Naive thymus-derived CD4-positive, alpha-beta T cell (primary cell): ENCODE measurements around the gene HOXB7. TPM values are rescaled to one million over a fixed set of nuclear protein-coding genes. Genes with fewer than 3 reads are reported as not detected.

Experiments
- ATAC-seq: fragments of 150-1000 bp; cut with Tn5 transposase; 2 replicates; pipeline ENCODE4 v1.10.0; 2021; ENCODE audit warnings: mild to moderate bottlenecking, moderate library complexity
- CTCF ChIA-PET: fragments of 350-600 bp; sonication (Branson Sonifier 250); formaldehyde crosslinking; loops from one replicate; lab custom pipeline; 2021; ENCODE audit warnings: antibody characterized with exemption; lab: Charles Lee
- POLR2A ChIA-PET: fragments of 350-600 bp; sonication (Branson Sonifier 250); formaldehyde crosslinking; loops from one replicate; lab custom pipeline; 2021; ENCODE audit warnings: antibody characterized with exemption, inconsistent platforms; lab: Charles Lee
- DNase-seq, 9 donors: peaks; one replicate each; pipeline versions ENCODE4 v3.0.0 to v3.0.0-alpha.2; 2020 to 2022; ENCODE audit warnings: mixed read lengths in 1 of 9
- H3K27ac ChIP-seq: one replicate; pipeline ENCODE4 v1.7.0; 2013; ENCODE audit warnings: mild to moderate bottlenecking, low read depth, low read length, moderate library complexity
- H3K27me3 ChIP-seq, 2 donors: one replicate each; pipeline ENCODE4 v1.7.0; 2013; ENCODE audit warnings: low read length in 2 of 2, mild to moderate bottlenecking in 2 of 2, moderate library complexity in 2 of 2; ENCODE audit not compliant: control insufficient read depth in 2 of 2, insufficient read depth in 2 of 2
- H3K36me3 ChIP-seq, 3 experiments: 1 replicate in 2 of 3; 2 replicates in 1 of 3; pipeline ENCODE4 v1.7.0; 2013; ENCODE audit warnings: low read length in 3 of 3, mild to moderate bottlenecking in 3 of 3, moderate library complexity in 1 of 3; ENCODE audit not compliant: insufficient read depth in 3 of 3, control insufficient read depth in 2 of 3
- H3K4me1 ChIP-seq, 2 donors: one replicate each; pipeline ENCODE4 v1.7.0; 2013; ENCODE audit warnings: low read length in 2 of 2, mild to moderate bottlenecking in 2 of 2, moderate library complexity in 1 of 2; ENCODE audit not compliant: control insufficient read depth in 2 of 2, insufficient read depth in 2 of 2
- H3K4me3 ChIP-seq: 2 replicates; pipeline ENCODE4 v1.7.0; 2013; ENCODE audit warnings: mild to moderate bottlenecking, low read length
- H3K9me3 ChIP-seq, 3 experiments: 1 replicate in 2 of 3; 2 replicates in 1 of 3; pipeline ENCODE4 v1.7.0; 2013; ENCODE audit warnings: low read length in 3 of 3; ENCODE audit not compliant: control insufficient read depth in 2 of 3
- H3K27ac Mint-ChIP-seq, 9 donors: one replicate each; pipeline ENCODE4 v1.8.0; 2020 to 2022; ENCODE audit warnings: mixed read lengths in 9 of 9, mild to moderate bottlenecking in 8 of 9, moderate library complexity in 5 of 9, inconsistent platforms in 2 of 9
- H3K27me3 Mint-ChIP-seq, 5 donors: one replicate each; pipeline ENCODE4 v1.8.0; 2021 to 2022; ENCODE audit warnings: mixed read lengths in 5 of 5, mild to moderate bottlenecking in 1 of 5
- H3K36me3 Mint-ChIP-seq, 5 donors: one replicate each; pipeline ENCODE4 v1.8.0; 2020 to 2022; ENCODE audit warnings: mixed read lengths in 5 of 5, mild to moderate bottlenecking in 3 of 5, inconsistent platforms in 1 of 5
- H3K4me1 Mint-ChIP-seq, 7 donors: one replicate each; pipeline ENCODE4 v1.8.0; 2020 to 2022; ENCODE audit warnings: mixed read lengths in 7 of 7, mild to moderate bottlenecking in 3 of 7, inconsistent platforms in 1 of 7
- H3K4me3 Mint-ChIP-seq, 10 donors: one replicate each; pipeline ENCODE4 v1.8.0; 2020 to 2022; ENCODE audit warnings: mild to moderate bottlenecking in 10 of 10, mixed read lengths in 10 of 10, moderate library complexity in 6 of 10, inconsistent platforms in 2 of 10
- H3K9me3 Mint-ChIP-seq, 11 donors: one replicate each; pipeline ENCODE4 v1.8.0; 2020 to 2022; ENCODE audit warnings: mixed read lengths in 11 of 11, mild to moderate bottlenecking in 4 of 11, inconsistent platforms in 1 of 11, moderate library complexity in 1 of 11
- intact Hi-C, 2 donors: fragments of 100-400 bp; cut with micrococcal nuclease; formaldehyde crosslinking; loops; one replicate each; pipeline ENCODE4 v1.15.1; 2023
- polyA plus RNA-seq, 2 donors: library from polyadenylated mRNA; unstranded; fragments of 300-500 nt; fragmentation: Illumina TruSeq; gene quantifications; one replicate each; pipeline ENCODE4 v1.2.3, GENCODE V29; 2021
- total RNA-seq, 6 experiments: library from RNA in 5 of 6; stranded (reverse) in 5 of 6; gene quantifications; 1 replicate in 5 of 6; 2 replicates in 1 of 6; pipeline ENCODE4 v1.2.3 and lab custom pipeline; 2021 to 2026

HOXB7 gene
- total and polyA plus RNA-seq, 7 experiments from 2014 or later: 0.31 TPM; not detected in 6

GRCh38 chr17:48628649-48629410 is 18.0 kb upstream of the HOXB7 start:
- peaks cover 13 to 23% (median 19%) of the 10 kb centered on the region in 7 donors for H3K4me1 Mint-ChIP-seq
- peaks cover 15 to 21% of the 10 kb centered on the region in 2 donors for H3K4me1 ChIP-seq
- DNase-seq: no peak
- peak overlapping the region in 1 of 9 donors; percentile 37 for H3K27ac Mint-ChIP-seq
- peaks cover 75 to 90% (median 77%) of the 10 kb centered on the region in 5 donors for H3K27me3 Mint-ChIP-seq
- H3K27me3 ChIP-seq: peaks cover 37 to 42% of the 10 kb centered on the region in 2 donors
- H3K4me3 ChIP-seq: no peak overlapping the region
- ChIA-PET CTCF (no interaction called here), POLR2A (no interaction called here)
- no peak for ATAC-seq
- H3K9me3 ChIP-seq: no peaks in the 10 kb centered on the region
- no peak overlapping the region for H3K4me3 Mint-ChIP-seq
- intact Hi-C loops: loop anchor here in 1 of 2 donors (5.0 kb wide), 1 partner anchor 118 kb away; no protein-coding TSS in a partner anchor
- peaks cover 0 to 4% (median 1%) of the 10 kb centered on the region in 5 donors for H3K36me3 Mint-ChIP-seq
- no peak overlapping the region for H3K27ac ChIP-seq
- peaks cover 0 to 3% (median 0%) of the 10 kb centered on the region in 11 donors for H3K9me3 Mint-ChIP-seq
- H3K36me3 ChIP-seq: no peaks in the 10 kb centered on the region

- Mint-ChIP-seq H3K27ac (no peak overlapping the region), H3K4me3 (peak overlapping the region in 1 of 10 donors; percentile 26), H3K9me3 (peaks cover 0 to 2% (median 0%) of the 10 kb centered on the region in 11 donors), H3K4me1 (peaks cover 13 to 21% (median 17%) of the 10 kb centered on the region in 7 donors), H3K27me3 (peaks cover 79 to 92% (median 80%) of the 10 kb centered on the region in 5 donors), H3K36me3 (peaks cover 0 to 3% (median 1%) of the 10 kb centered on the region in 5 donors)
- Histone ChIP-seq H3K27me3 (peaks cover 36 to 37% of the 10 kb centered on the region in 2 donors), H3K36me3 (no peaks in the 10 kb centered on the region), H3K4me3 (no peak overlapping the region), H3K27ac (no peak overlapping the region), H3K4me1 (peaks cover 15 to 16% of the 10 kb centered on the region in 2 donors), H3K9me3 (no peaks in the 10 kb centered on the region)
- DNase-seq (no peak), ATAC-seq (no peak)
- CTCF ChIA-PET: no interaction called here
- intact Hi-C loops: loop anchor here in 1 of 2 donors (5.0 kb wide), 1 partner anchor 119 kb away; no protein-coding TSS in a partner anchor
- POLR2A ChIA-PET: no interaction called here
Observed at GRCh38 chr17:48627623-48628521, 17.1 kb upstream of the HOXB7 start.

- Mint-ChIP-seq H3K36me3 (peaks cover 0 to 1% (median 0%) of the 10 kb centered on the region in 5 donors), H3K27me3 (peaks cover 79 to 92% (median 80%) of the 10 kb centered on the region in 5 donors), H3K4me3 (peak overlapping the region; percentile 30 to 90 (median 80)), H3K27ac (peak overlapping the region in 1 of 9 donors; percentile 5), H3K9me3 (peaks cover 0 to 1% (median 0%) of the 10 kb centered on the region in 11 donors), H3K4me1 (peaks cover 13 to 18% (median 14%) of the 10 kb centered on the region in 7 donors)
- Histone ChIP-seq H3K9me3 (no peaks in the 10 kb centered on the region), H3K36me3 (no peaks in the 10 kb centered on the region), H3K27ac (no peak overlapping the region), H3K4me1 (peaks cover 15 to 16% of the 10 kb centered on the region in 2 donors), H3K27me3 (peaks cover 37 to 39% of the 10 kb centered on the region in 2 donors), H3K4me3 (peak overlapping the region; percentile 18)
- DNase-seq (no peak), ATAC-seq (no peak)
- ChIA-PET POLR2A (no interaction called here), CTCF (no interaction called here)
- intact Hi-C loops: loop anchor here in 1 of 2 donors (5.0 kb wide), 1 partner anchor 120 kb away; no protein-coding TSS in a partner anchor
Observed at GRCh38 chr17:48627118-48627597, 16.3 kb upstream of the HOXB7 start.

GRCh38 chr17:48626245-48627117 is 15.7 kb upstream of the HOXB7 start, which contains the start of gene HOXB9:
Gene HOXB9 (minus strand): TSS chr17:48626358. CDS start chr17:48626269, 89 bp downstream.
- Mint-ChIP-seq H3K4me1 (peaks cover 13 to 18% (median 14%) of the 10 kb centered on the region in 7 donors), H3K27me3 (peaks cover 80 to 92% (median 86%) of the 10 kb centered on the region in 5 donors), H3K4me3 (peak within 1 kb of the TSS; percentile 80 to 91 (median 84)), H3K36me3 (peaks cover 0 to 1% (median 0%) of the 10 kb centered on the region in 5 donors), H3K27ac (peak within 1 kb of the TSS in 2 of 9 donors; percentile 65 to 88), H3K9me3 (peaks cover 0 to 1% (median 0%) of the 10 kb centered on the region in 11 donors)
- Histone ChIP-seq H3K4me1 (peaks cover 15 to 16% of the 10 kb centered on the region in 2 donors), H3K27ac (no peak within 1 kb of the TSS), H3K9me3 (no peaks in the 10 kb centered on the region), H3K27me3 (peaks cover 32 to 44% of the 10 kb centered on the region in 2 donors), H3K4me3 (peak within 1 kb of the TSS; percentile 62), H3K36me3 (no peaks in the 10 kb centered on the region)
- ATAC-seq (peak; percentile 68), DNase-seq (peak in 1 of 9 donors; percentile 36)
- ChIA-PET POLR2A (no interaction called here), CTCF (interaction anchor here (0.7 kb wide), 1 partner anchor 677 kb away, joined by 3 read pairs; no protein-coding TSS in a partner anchor)
- intact Hi-C loops: loop anchor here in 1 of 2 donors (5.0 kb wide), 1 partner anchor 121 kb away; no protein-coding TSS in a partner anchor

GRCh38 chr17:48625495-48626244 is 14.9 kb upstream of the HOXB7 start:
- Histone ChIP-seq H3K27ac (no peak overlapping the region), H3K4me1 (peaks cover 15 to 16% of the 10 kb centered on the region in 2 donors), H3K4me3 (peak overlapping the region; percentile 62), H3K9me3 (no peaks in the 10 kb centered on the region), H3K36me3 (no peaks in the 10 kb centered on the region), H3K27me3 (peaks cover 32 to 44% of the 10 kb centered on the region in 2 donors)
- ChIA-PET CTCF (interaction anchor here (0.7 kb wide), 1 partner anchor 676 kb away, joined by 3 read pairs; no protein-coding TSS in a partner anchor), POLR2A (no interaction called here)
- H3K27ac Mint-ChIP-seq: peak overlapping the region in 1 of 9 donors; percentile 88
- intact Hi-C loops: loop anchor here in 1 of 2 donors (5.0 kb wide), 1 partner anchor 122 kb away; no protein-coding TSS in a partner anchor
- H3K27me3 Mint-ChIP-seq: peaks cover 81 to 92% (median 88%) of the 10 kb centered on the region in 5 donors
- H3K4me1 Mint-ChIP-seq: peaks cover 13 to 18% (median 14%) of the 10 kb centered on the region in 7 donors
- peak overlapping the region; percentile 80 to 91 (median 84) for H3K4me3 Mint-ChIP-seq
- peaks cover 0 to 3% (median 0%) of the 10 kb centered on the region in 5 donors for H3K36me3 Mint-ChIP-seq
- ATAC-seq: peak; percentile 64
- H3K9me3 Mint-ChIP-seq: no peaks in the 10 kb centered on the region
- peak in 4 of 9 donors; percentile 33 to 59 (median 36) for DNase-seq
